Activated T-helper 2 cell treated with anti-CD3 and anti-CD28 coated beads, Interferon-gamma antibody, Interleukin-2, Interleukin-4, amounts not matched to agents 10 μg/mL and 5 μg/mL and 100 μg/mL, durations not matched to agents 14 hours and 24 hours and 36 hours (primary cell): ENCODE data around the gene UCHL5. TPM values are rescaled to one million over a fixed set of nuclear protein-coding genes. Genes with fewer than 3 reads are reported as not detected.

Experiments used
- DNase-seq: peaks from one replicate; pipeline ENCODE4 v3.0.0; 2021; ENCODE audit warnings: low spot score
- H3K27ac Mint-ChIP-seq: one replicate; pipeline ENCODE4 v1.8.0; 2021; ENCODE audit warnings: mixed read lengths
- H3K27me3 Mint-ChIP-seq: one replicate; pipeline ENCODE4 v1.8.0; 2021; ENCODE audit warnings: low read depth, mixed read lengths
- H3K36me3 Mint-ChIP-seq: one replicate; pipeline ENCODE4 v1.8.0; 2021; ENCODE audit warnings: low read depth, mixed read lengths
- H3K4me1 Mint-ChIP-seq: one replicate; pipeline ENCODE4 v1.8.0; 2021; ENCODE audit warnings: low read depth, mixed read lengths
- H3K4me3 Mint-ChIP-seq: one replicate; pipeline ENCODE4 v1.8.0; 2021; ENCODE audit warnings: low read depth, mild to moderate bottlenecking, moderate library complexity, mixed read lengths
- H3K9me3 Mint-ChIP-seq: one replicate; pipeline ENCODE4 v1.8.0; 2021; ENCODE audit warnings: mixed read lengths
- intact Hi-C: fragments of 100-400 bp; cut with micrococcal nuclease; formaldehyde crosslinking; loops from one replicate; pipeline ENCODE4 v1.15.1; 2023
- total RNA-seq: library from RNA; stranded (reverse); gene quantifications from 2 replicates; pipeline ENCODE4 v1.2.3, GENCODE V29; 2022

Gene UCHL5
- total RNA-seq, 1 donor from 2014 or later: 77.6 TPM

GRCh38 chr1:193085263-193085662 lies 26.1 kb upstream of the UCHL5 start:
- intact Hi-C loops: no loop called here

GRCh38 chr1:193083365-193084088 lies 24.4 kb upstream of the UCHL5 start:
- intact Hi-C loops: no loop called here
- Mint-ChIP-seq H3K9me3 (peaks cover 6% of the 10 kb centered on the region), H3K27ac (no peak overlapping the region), H3K27me3 (no peaks in the 10 kb centered on the region), H3K4me3 (no peak overlapping the region), H3K36me3 (peaks cover 55% of the 10 kb centered on the region), H3K4me1 (no peaks in the 10 kb centered on the region)
- no peak for DNase-seq

More at GRCh38 chr1:193085263-193085662, 26.1 kb upstream of the UCHL5 start:
- Mint-ChIP-seq H3K4me3 (no peak overlapping the region), H3K36me3 (peaks cover 47% of the 10 kb centered on the region), H3K9me3 (no peaks in the 10 kb centered on the region), H3K4me1 (no peaks in the 10 kb centered on the region), H3K27ac (no peak overlapping the region), H3K27me3 (no peaks in the 10 kb centered on the region)
- no peak for DNase-seq

- peaks cover 78% of the 10 kb centered on the region for H3K36me3 Mint-ChIP-seq
- DNase-seq: no peak
These were observed 20.0 kb upstream of the UCHL5 start for GRCh38 chr1:193079187-193079586.

GRCh38 chr1:193077991-193078390 lies 18.8 kb upstream of the UCHL5 start:
- no peak for DNase-seq
- Mint-ChIP-seq H3K27me3 (no peaks in the 10 kb centered on the region), H3K4me1 (peaks cover 2% of the 10 kb centered on the region), H3K27ac (no peak overlapping the region), H3K9me3 (peaks cover 21% of the 10 kb centered on the region), H3K4me3 (no peak overlapping the region), H3K36me3 (peaks cover 80% of the 10 kb centered on the region)
- intact Hi-C loops: no loop called here

More at GRCh38 chr1:193079187-193079586, 20.0 kb upstream of the UCHL5 start:
- intact Hi-C loops: no loop called here
- Mint-ChIP-seq H3K27me3 (no peaks in the 10 kb centered on the region), H3K4me3 (no peak overlapping the region), H3K4me1 (peaks cover 2% of the 10 kb centered on the region), H3K9me3 (peaks cover 21% of the 10 kb centered on the region), H3K27ac (no peak overlapping the region)

GRCh38 chr1:193070942-193071341 lies 11.8 kb upstream of the UCHL5 start:
- intact Hi-C loops: no loop called here
- Mint-ChIP-seq H3K36me3 (peaks cover 50% of the 10 kb centered on the region), H3K9me3 (no peaks in the 10 kb centered on the region), H3K4me1 (peaks cover 30% of the 10 kb centered on the region), H3K27ac (no peak overlapping the region), H3K4me3 (no peak overlapping the region), H3K27me3 (no peaks in the 10 kb centered on the region)
- no peak for DNase-seq

- Mint-ChIP-seq H3K9me3 (no peaks in the 10 kb centered on the region), H3K27me3 (no peaks in the 10 kb centered on the region), H3K27ac (no peak overlapping the region), H3K4me1 (peaks cover 32% of the 10 kb centered on the region), H3K36me3 (peaks cover 44% of the 10 kb centered on the region), H3K4me3 (no peak overlapping the region)
- no peak for DNase-seq
- intact Hi-C loops: no loop called here
These were observed 11.2 kb upstream of the UCHL5 start for GRCh38 chr1:193070386-193070753.

GRCh38 chr1:193069748-193070385 lies 10.7 kb upstream of the UCHL5 start:
- no peaks in the 10 kb centered on the region for H3K27me3 Mint-ChIP-seq
- H3K36me3 Mint-ChIP-seq: peaks cover 41% of the 10 kb centered on the region
- intact Hi-C loops: no loop called here
- H3K27ac Mint-ChIP-seq: no peak overlapping the region
- H3K4me1 Mint-ChIP-seq: peaks cover 38% of the 10 kb centered on the region
- no peak for DNase-seq
- H3K4me3 Mint-ChIP-seq: peak overlapping the region; percentile 28
- H3K9me3 Mint-ChIP-seq: no peaks in the 10 kb centered on the region

GRCh38 chr1:193068013-193068412 lies 8.9 kb upstream of the UCHL5 start:
- intact Hi-C loops: no loop called here
- no peak for DNase-seq
- H3K27ac Mint-ChIP-seq: no peak overlapping the region
- no peak overlapping the region for H3K4me3 Mint-ChIP-seq
- H3K36me3 Mint-ChIP-seq: peaks cover 34% of the 10 kb centered on the region
- peaks cover 48% of the 10 kb centered on the region for H3K4me1 Mint-ChIP-seq
- no peaks in the 10 kb centered on the region for H3K9me3 Mint-ChIP-seq
- H3K27me3 Mint-ChIP-seq: no peaks in the 10 kb centered on the region

GRCh38 chr1:193066606-193067005 lies 7.4 kb upstream of the UCHL5 start:
- Mint-ChIP-seq H3K4me3 (no peak overlapping the region), H3K4me1 (peaks cover 54% of the 10 kb centered on the region), H3K9me3 (no peaks in the 10 kb centered on the region), H3K27me3 (no peaks in the 10 kb centered on the region), H3K36me3 (peaks cover 30% of the 10 kb centered on the region), H3K27ac (no peak overlapping the region)
- intact Hi-C loops: no loop called here
- DNase-seq: no peak

GRCh38 chr1:193065954-193066353 lies 6.8 kb upstream of the UCHL5 start:
- H3K36me3 Mint-ChIP-seq: peaks cover 33% of the 10 kb centered on the region

GRCh38 chr1:193062698-193063463 lies 3.7 kb upstream of the UCHL5 start:
- H3K4me1 Mint-ChIP-seq: peaks cover 50% of the 10 kb centered on the region
- intact Hi-C loops: no loop called here

More at GRCh38 chr1:193065954-193066353, 6.8 kb upstream of the UCHL5 start:
- no peaks in the 10 kb centered on the region for H3K9me3 Mint-ChIP-seq
- H3K27me3 Mint-ChIP-seq: no peaks in the 10 kb centered on the region
- H3K4me1 Mint-ChIP-seq: peaks cover 59% of the 10 kb centered on the region
- H3K4me3 Mint-ChIP-seq: no peak overlapping the region
- H3K27ac Mint-ChIP-seq: no peak overlapping the region
- intact Hi-C loops: no loop called here
- no peak for DNase-seq

GRCh38 chr1:193060938-193061337 lies 1.8 kb upstream of the UCHL5 start:
- intact Hi-C loops: no loop called here
- H3K27ac Mint-ChIP-seq: peak overlapping the region; percentile 26
- H3K27me3 Mint-ChIP-seq: no peaks in the 10 kb centered on the region
- DNase-seq: no peak
- H3K4me3 Mint-ChIP-seq: peak overlapping the region; percentile 98
- H3K4me1 Mint-ChIP-seq: peaks cover 52% of the 10 kb centered on the region
- H3K36me3 Mint-ChIP-seq: peaks cover 43% of the 10 kb centered on the region
- H3K9me3 Mint-ChIP-seq: no peaks in the 10 kb centered on the region

More at GRCh38 chr1:193062698-193063463, 3.7 kb upstream of the UCHL5 start:
- Mint-ChIP-seq H3K4me3 (no peak overlapping the region), H3K36me3 (peaks cover 28% of the 10 kb centered on the region), H3K27ac (no peak overlapping the region), H3K9me3 (no peaks in the 10 kb centered on the region), H3K27me3 (no peaks in the 10 kb centered on the region)
- no peak for DNase-seq

- peak overlapping the region; percentile 98 for H3K4me3 Mint-ChIP-seq
- H3K27ac Mint-ChIP-seq: no peak overlapping the region
- DNase-seq: no peak
- H3K9me3 Mint-ChIP-seq: no peaks in the 10 kb centered on the region
- intact Hi-C loops: no loop called here
- peaks cover 43% of the 10 kb centered on the region for H3K36me3 Mint-ChIP-seq
- peaks cover 48% of the 10 kb centered on the region for H3K4me1 Mint-ChIP-seq
- no peaks in the 10 kb centered on the region for H3K27me3 Mint-ChIP-seq
These were observed 1.2 kb upstream of the UCHL5 start for GRCh38 chr1:193060406-193060805.
